ENCODE data around the gene BICC1. TPM values are rescaled to one million over a fixed set of nuclear protein-coding genes. Genes with fewer than 3 reads are reported as not detected.

Gene BICC1
- total RNA-seq, 4 donors from 2014 or later, result 1.3 to 29.7 (median 17.5) TPM

GRCh38 chr10:58758321-58758720 lies 245.6 kb downstream of the BICC1 start:
- Histone ChIP-seq H3K4me3 (no peak overlapping the region), H3K27me3 (no peaks in the 10 kb centered on the region), H3K36me3 (no peaks in the 10 kb centered on the region), H3K9me3 (no peaks in the 10 kb centered on the region), H3K4me1 (no peaks in the 10 kb centered on the region), H3K27ac (no peak overlapping the region)
- intact Hi-C loops (cut with DNase I; ENCODE audit: low total_unique reads), result no loop called here
- TF ChIP-seq POLR2A (IDR thresholded peaks at IDR 0.05), result no peak
- no peak for TF ChIP-seq CTCF (IDR thresholded peaks at IDR 0.05)
- no peak for DNase-seq

GRCh38 chr10:58764087-58764747 lies 251.5 kb downstream of the BICC1 start:
- Histone ChIP-seq H3K27me3 (no peaks in the 10 kb centered on the region), H3K27ac (no peak overlapping the region), H3K4me1 (no peaks in the 10 kb centered on the region), H3K36me3 (no peaks in the 10 kb centered on the region), H3K9me3 (peaks cover 0 to 8% of the 10 kb centered on the region in 2 donors), H3K4me3 (no peak overlapping the region)
- intact Hi-C loops (cut with DNase I; ENCODE audit: low total_unique reads), result no loop called here
- DNase-seq, result no peak
- TF ChIP-seq POLR2A (IDR thresholded peaks at IDR 0.05), result no peak
- no peak for TF ChIP-seq CTCF (IDR thresholded peaks at IDR 0.05)

- Histone ChIP-seq H3K36me3 (no peaks in the 10 kb centered on the region), H3K4me3 (no peak overlapping the region), H3K9me3 (peaks cover 0 to 8% of the 10 kb centered on the region in 2 donors), H3K4me1 (no peaks in the 10 kb centered on the region), H3K27ac (no peak overlapping the region), H3K27me3 (no peaks in the 10 kb centered on the region)
- DNase-seq, result no peak
- no peak for TF ChIP-seq CTCF (IDR thresholded peaks at IDR 0.05)
- intact Hi-C loops (cut with DNase I; ENCODE audit: low total_unique reads), result no loop called here
Measured at GRCh38 chr10:58765910-58766309, 253.2 kb downstream of the BICC1 start.

DNA sequence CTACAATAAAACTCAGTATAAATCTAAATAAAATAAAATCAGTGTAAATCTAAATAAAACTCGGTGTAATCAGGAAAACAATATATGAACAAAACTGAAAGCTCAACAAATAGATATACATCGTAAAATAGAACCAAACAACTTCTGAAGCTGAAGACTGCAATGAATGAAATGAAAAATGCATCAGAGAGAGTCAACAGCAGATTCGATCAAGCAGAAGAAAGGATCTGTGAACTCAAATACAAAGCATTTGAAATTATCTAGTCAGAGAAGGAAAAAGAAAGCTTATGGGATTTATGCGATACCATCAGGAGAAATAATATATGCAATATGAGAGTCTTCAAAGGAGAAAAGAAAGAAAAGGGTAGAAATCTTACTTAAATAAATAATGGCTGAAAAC lies 255.0 kb downstream of the BICC1 start:
- no peak for DNase-seq
- Histone ChIP-seq H3K36me3 (no peaks in the 10 kb centered on the region), H3K27ac (no peak overlapping the region), H3K4me3 (no peak overlapping the region), H3K4me1 (no peaks in the 10 kb centered on the region), H3K27me3 (no peaks in the 10 kb centered on the region), H3K9me3 (peaks cover 0 to 8% of the 10 kb centered on the region in 2 donors)
- intact Hi-C loops (cut with DNase I; ENCODE audit: low total_unique reads), result no loop called here
- TF ChIP-seq CTCF (IDR thresholded peaks at IDR 0.05) (no peak), POLR2A (IDR thresholded peaks at IDR 0.05) (no peak)

DNA sequence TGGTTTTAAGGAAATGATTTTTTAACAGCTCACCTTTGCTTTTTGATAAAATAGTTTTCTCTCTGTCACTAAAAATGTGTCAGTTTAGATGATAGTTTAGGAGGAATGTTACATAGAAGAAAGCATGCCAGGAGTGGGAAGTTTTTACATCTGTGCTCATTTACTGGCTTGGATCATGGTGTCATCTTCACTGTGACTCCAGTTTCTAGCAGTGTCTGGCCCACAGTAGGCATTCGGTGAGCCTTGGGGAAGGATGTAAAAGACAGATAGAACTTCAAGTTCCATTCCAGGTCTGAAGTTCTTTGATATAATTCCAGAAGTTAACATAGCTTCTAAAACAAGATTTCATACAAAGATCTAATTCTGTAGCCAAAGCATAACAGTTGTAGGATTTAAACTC lies 259.2 kb downstream of the BICC1 start:
- H3K9me3 ChIP-seq, result peaks cover 0 to 8% of the 10 kb centered on the region in 2 donors
- no peaks in the 10 kb centered on the region for H3K27me3 ChIP-seq
- no peak overlapping the region for H3K27ac ChIP-seq
- H3K36me3 ChIP-seq, result no peaks in the 10 kb centered on the region
- H3K4me1 ChIP-seq, result no peaks in the 10 kb centered on the region
- intact Hi-C loops (cut with DNase I; ENCODE audit: low total_unique reads), result no loop called here
- TF ChIP-seq CTCF (IDR thresholded peaks at IDR 0.05) (no peak), POLR2A (IDR thresholded peaks at IDR 0.05) (no peak)
- DNase-seq, result no peak
- H3K4me3 ChIP-seq, result no peak overlapping the region
